HCT116 (cell line): Measurements from ENCODE around the gene PYGL. TPM values are rescaled to one million over a fixed set of nuclear protein-coding genes. Genes with fewer than 3 reads are reported as not detected.

Source experiments
- ATAC-seq: fragments of 200-7000 bp; cut with Tn5 transposase; 2 replicates; pipeline ENCODE4 v1.9.1; 2020; ENCODE audit warnings: mild to moderate bottlenecking, moderate library complexity
- BruUV-seq: library from RNA; stranded (reverse); fragments of 400-500 nt; replicated peaks from 2 replicates; lab custom pipeline; 2021; lab: Mats Ljungman, UMichigan
- CTCF ChIA-PET: fragments of 300-600 bp; sonication (Branson Sonifier 250); formaldehyde crosslinking; loops from one replicate; lab custom pipeline; 2021; ENCODE audit warnings: antibody characterized with exemption; lab: Charles Lee
- POLR2A ChIA-PET: fragments of 300-600, 350-600 bp; sonication (Branson Sonifier 250); formaldehyde crosslinking; loops from one replicate; lab custom pipeline; 2021; ENCODE audit warnings: antibody characterized with exemption; lab: Charles Lee
- RAD21 ChIA-PET, 2 experiments: fragments of 300-600 bp; sonication (Branson Sonifier 250); formaldehyde crosslinking; loops; one replicate each; lab custom pipeline; 2023; ENCODE audit warnings: low total read pairs in 2 of 2; ENCODE audit not compliant: uncharacterized antibody in 2 of 2, unreplicated experiment in 2 of 2, low non-redundant PET in 1 of 2; lab: Charles Lee
- DNase-seq: peaks from one replicate; pipeline ENCODE4 v3.0.0-alpha.2; 2010; ENCODE audit warnings: low read depth, low spot score
- H2AFZ ChIP-seq: fragments of 200-600 bp; shearing (Covaris generic), sonication (generic); 2 replicates; pipeline ENCODE4 v1.6.1; 2017; ENCODE audit warnings: low read depth, mixed run types, mixed read lengths, antibody characterized with exemption, low read length; ENCODE audit not compliant: poor library complexity, severe bottlenecking
- H3K27ac ChIP-seq: 2 replicates; pipeline ENCODE4 v1.5.1; 2012; ENCODE audit warnings: low read depth, low read length
- H3K27me3 ChIP-seq: fragments of 200-600 bp; sonication (generic); 2 replicates; pipeline ENCODE4 v1.6.1; 2016; ENCODE audit warnings: mixed run types, low read length, mixed read lengths; ENCODE audit not compliant: insufficient read depth
- H3K36me3 ChIP-seq, 2 experiments: fragments of 200-500 bp in 1 of 2; fragments of 200-600 bp in 1 of 2; sonication (Bioruptor generic) in 1 of 2; sonication (generic) in 1 of 2; 2 replicates each; pipeline versions ENCODE4 v1.5.1 to v1.6.1; 2014 to 2016; ENCODE audit warnings: low read length in 2 of 2, inconsistent platforms in 1 of 2, mixed read lengths in 1 of 2, mixed run types in 1 of 2; ENCODE audit not compliant: insufficient read depth in 2 of 2, control insufficient read depth in 1 of 2
- H3K4me1 ChIP-seq, 2 experiments: fragments of 200-600 bp in 1 of 2; sonication (generic) in 1 of 2; 2 replicates each; pipeline versions ENCODE4 v1.5.1 to v1.6.1; 2012 to 2017; ENCODE audit warnings: low read length in 2 of 2, inconsistent platforms in 1 of 2, mild to moderate bottlenecking in 1 of 2, mixed read lengths in 1 of 2, mixed run types in 1 of 2, moderate library complexity in 1 of 2; ENCODE audit not compliant: insufficient read depth in 2 of 2, control insufficient read depth in 1 of 2
- H3K4me2 ChIP-seq: fragments of 200-600 bp; sonication (generic); 2 replicates; pipeline ENCODE4 v1.6.1; 2017; ENCODE audit warnings: mixed run types, low read length, mixed read lengths
- H3K4me3 ChIP-seq, 2 experiments: fragments of 200-600 bp in 1 of 2; sonication (generic) in 1 of 2; replicated peaks in 1 of 2; 2 replicates each; pipeline ENCODE4 v1.5.1; 2011 to 2016; ENCODE audit warnings: low read length in 2 of 2, control low read depth in 1 of 2, low read depth in 1 of 2, mild to moderate bottlenecking in 1 of 2, mixed read lengths in 1 of 2, mixed run types in 1 of 2
- H3K79me2 ChIP-seq: fragments of 200-600 bp; sonication (generic); 2 replicates; pipeline ENCODE4 v1.6.1; 2017; ENCODE audit warnings: mild to moderate bottlenecking, mixed run types, low read length, moderate library complexity, mixed read lengths; ENCODE audit not compliant: insufficient read depth
- H3K9ac ChIP-seq: fragments of 200-600 bp; sonication (generic); 2 replicates; pipeline ENCODE4 v1.6.1; 2016; ENCODE audit warnings: low read length, mixed read lengths
- H3K9me2 ChIP-seq: fragments of 200-600 bp; sonication (generic), shearing (Covaris generic); 2 replicates; pipeline ENCODE4 v1.6.1; 2017; ENCODE audit warnings: mixed run types, mild to moderate bottlenecking, moderate library complexity; ENCODE audit not compliant: insufficient read depth
- H3K9me3 ChIP-seq, 2 experiments: fragments of 200-500 bp in 1 of 2; fragments of 200-600 bp in 1 of 2; sonication (Bioruptor generic) in 1 of 2; sonication (generic) in 1 of 2; 2 replicates each; pipeline ENCODE4 v1.6.1; 2014 to 2017; ENCODE audit warnings: low read length in 2 of 2, mixed read lengths in 2 of 2, inconsistent platforms in 1 of 2, low read depth in 1 of 2, mild to moderate bottlenecking in 1 of 2, mixed run types in 1 of 2, moderate library complexity in 1 of 2; ENCODE audit not compliant: control insufficient read depth in 1 of 2, insufficient read depth in 1 of 2
- H4K20me1 ChIP-seq: fragments of 200-600 bp; sonication (generic), shearing (Covaris generic); 2 replicates; pipeline ENCODE4 v1.6.1; 2017; ENCODE audit warnings: mixed run types, mild to moderate bottlenecking, moderate library complexity; ENCODE audit not compliant: insufficient read depth
- CBX3 ChIP-seq: IDR thresholded peaks from 2 replicates; pipeline ENCODE4 v1.6.1; 2012; ENCODE audit warnings: low read depth
- CEBPB ChIP-seq: IDR thresholded peaks from 2 replicates; pipeline ENCODE4 v1.6.1; 2012; ENCODE audit warnings: low read depth
- CTCF ChIP-seq, 3 experiments: fragments of 200-600 bp in 1 of 3; sonication (generic) in 1 of 3; IDR thresholded peaks in 2 of 3; conservative IDR thresholded peaks in 1 of 3; 2 replicates each; pipeline ENCODE4 v1.5.1; 2012 to 2017; ENCODE audit warnings: low read depth in 2 of 3, low read length in 2 of 3, antibody characterized with exemption in 1 of 3, borderline replicate concordance in 1 of 3, control low read depth in 1 of 3, mild to moderate bottlenecking in 1 of 3, mixed read lengths in 1 of 3, mixed run types in 1 of 3, moderate library complexity in 1 of 3; ENCODE audit not compliant: insufficient read depth in 1 of 3
- EGR1 ChIP-seq: IDR thresholded peaks from 2 replicates; pipeline ENCODE4 v1.6.1; 2012; ENCODE audit warnings: low read depth
- EZH2 ChIP-seq: fragments of 200-600 bp; sonication (generic); IDR thresholded peaks from 2 replicates; pipeline ENCODE4 v1.6.1; 2017; ENCODE audit warnings: antibody characterized with exemption, mixed run types
- FOSL1 ChIP-seq: IDR thresholded peaks from 2 replicates; pipeline ENCODE4 v1.6.1; 2012; ENCODE audit warnings: low read depth
- SIN3A ChIP-seq: IDR thresholded peaks from 2 replicates; pipeline ENCODE4 v1.6.1; 2012; ENCODE audit warnings: low read depth
- SP1 ChIP-seq: IDR thresholded peaks from 2 replicates; pipeline ENCODE4 v1.6.1; 2012; ENCODE audit warnings: low read depth
- YY1 ChIP-seq: IDR thresholded peaks from 2 replicates; pipeline ENCODE4 v1.6.1; 2011; ENCODE audit warnings: low read length, low read depth, moderate library complexity, mild to moderate bottlenecking; ENCODE audit not compliant: insufficient replicate concordance; ENCODE audit errors: extremely low read depth
- ZFX ChIP-seq: fragments of 450-650 bp; IDR thresholded peaks from 2 replicates; pipeline ENCODE4 v1.6.1; 2017
- ZNF274 ChIP-seq: fragments of 200-500 bp; sonication (Bioruptor generic); IDR thresholded peaks from 2 replicates; pipeline ENCODE4 v1.6.1; 2014; ENCODE audit warnings: mild to moderate bottlenecking, low read depth, low read length, inconsistent platforms
- intact Hi-C: fragments of 100-400 bp; cut with micrococcal nuclease; formaldehyde crosslinking; loops from 2 replicates; pipeline ENCODE4 v1.10.0; 2022
- total RNA-seq: library from RNA; stranded (reverse); gene quantifications from one replicate; pipeline ENCODE4 v1.2.1, GENCODE V29; 2021; ENCODE audit not compliant: unreplicated experiment

Gene PYGL
- total RNA-seq, 1 experiment from 2014 or later: 173 TPM

- TF ChIP-seq ZNF274: no peak
- TF ChIP-seq CBX3: no peak
- TF ChIP-seq SIN3A: no peak
- no peak for TF ChIP-seq CEBPB
These were observed 83.7 kb downstream of the PYGL start (continued) for GRCh38 chr14:50860478-50861086.

DNA sequence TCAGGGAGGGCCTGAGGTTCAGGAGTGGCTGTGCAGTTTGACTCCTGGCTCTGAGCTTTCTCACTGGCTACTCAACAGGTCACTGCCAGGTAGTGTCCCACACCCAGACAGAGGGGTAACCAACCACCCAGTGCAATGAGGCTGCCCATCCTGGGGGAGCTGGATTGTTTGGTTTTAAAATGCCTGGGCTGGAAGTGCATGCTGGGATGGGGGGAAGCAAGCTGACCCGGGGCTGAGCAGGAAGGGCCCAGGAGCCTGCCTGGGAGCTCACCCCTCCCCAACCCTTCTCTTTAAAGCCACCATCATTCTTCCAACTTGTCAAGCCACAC is 85.0 kb downstream of the PYGL start:
- intact Hi-C loops: no loop called here
- Histone ChIP-seq H3K9ac (no peak overlapping the region), H4K20me1 (no peaks in the 10 kb centered on the region), H3K9me3 (no peaks in the 10 kb centered on the region), H3K4me1 (peaks cover 10 to 12% of the 10 kb centered on the region in 2 experiments), H3K36me3 (no peaks in the 10 kb centered on the region), H3K27ac (no peak overlapping the region), H3K4me3 (peak overlapping the region in 1 of 2 experiments; percentile 51; a peak in 1 of 4 replicates), H2AFZ (peak overlapping the region; percentile 57), H3K9me2 (no peaks in the 10 kb centered on the region), H3K4me2 (peak overlapping the region; percentile 83), H3K27me3 (peaks cover 5% of the 10 kb centered on the region; the same call in 1 of the 2 replicates), H3K79me2 (no peaks in the 10 kb centered on the region)
- ChIA-PET POLR2A (interaction anchor here (3.0 kb wide), 1 partner anchor 13 kb away, joined by 11 read pairs; no protein-coding TSS in a partner anchor), RAD21 (interaction anchor here in 1 of 2 experiments (1.3 kb wide), 1 partner anchor 231 kb away, joined by 3 read pairs; no protein-coding TSS in a partner anchor), CTCF (interaction anchor here (1.6 to 2.2 kb wide), 2 partner anchors 9 to 31 kb away, joined by 4 to 10 read pairs; no protein-coding TSS in a partner anchor)
- DNase-seq: no peak
- TF ChIP-seq FOSL1 (no peak), EZH2 (no peak), ZFX (no peak), CTCF (IDR thresholded peaks at IDR 0.05 in 2 of 3, conservative IDR thresholded peaks at IDR 0.05 in 1 of 3; ENCODE audit: borderline replicate concordance in 1 of 3, insufficient read depth in 1 of 3, low read depth in 2 of 3, low read length in 2 of 3) (no peak), ZNF274 (no peak), EGR1 (no peak), YY1 (no peak), SP1 (no peak)
- ATAC-seq: peak; percentile 38
- BruUV-seq: no TSS peak
